MCF 10A (cell line): Measurements from ENCODE around the gene MASP1. TPM values are rescaled to one million over a fixed set of nuclear protein-coding genes. Genes with fewer than 3 reads are reported as not detected.

Experiments used
- BruUV-seq: library from RNA; stranded (reverse); fragments of 400-500 nt; replicated peaks from 2 replicates; lab custom pipeline; 2021; lab: Mats Ljungman, UMichigan
- CTCF ChIA-PET: fragments of 300-600 bp; sonication (Branson Sonifier 250); formaldehyde crosslinking; extraction: SDS; loops from one replicate; lab custom pipeline; 2021; ENCODE audit warnings: antibody characterized with exemption, inconsistent platforms; lab: Yijun Ruan, JAX
- POLR2A ChIA-PET: fragments of 300-600, 350-650 bp; sonication (Branson Sonifier 250); formaldehyde crosslinking; extraction: SDS; loops from one replicate; lab custom pipeline; 2020; ENCODE audit warnings: antibody characterized with exemption, inconsistent platforms; lab: Yijun Ruan, JAX
- DNase-seq: peaks from one replicate; pipeline ENCODE4 v3.0.0-alpha.2; 2018; ENCODE audit not compliant: unreplicated experiment
- H3K27ac Mint-ChIP-seq: one replicate; pipeline ENCODE4 v1.8.0; 2022; ENCODE audit warnings: mild to moderate bottlenecking, low read depth, mixed read lengths; ENCODE audit not compliant: unreplicated experiment
- H3K27me3 Mint-ChIP-seq: one replicate; pipeline ENCODE4 v1.8.0; 2022; ENCODE audit warnings: mixed read lengths; ENCODE audit not compliant: insufficient read depth, unreplicated experiment
- H3K36me3 Mint-ChIP-seq: one replicate; pipeline ENCODE4 v1.8.0; 2022; ENCODE audit warnings: mild to moderate bottlenecking, moderate library complexity, mixed read lengths; ENCODE audit not compliant: insufficient read depth, unreplicated experiment
- H3K4me1 Mint-ChIP-seq: one replicate; pipeline ENCODE4 v1.8.0; 2022; ENCODE audit warnings: mixed read lengths; ENCODE audit not compliant: insufficient read depth, unreplicated experiment
- H3K4me3 Mint-ChIP-seq: one replicate; pipeline ENCODE4 v1.8.0; 2022; ENCODE audit warnings: mild to moderate bottlenecking, moderate library complexity, mixed read lengths; ENCODE audit not compliant: unreplicated experiment
- H3K9me3 Mint-ChIP-seq: one replicate; pipeline ENCODE4 v1.8.0; 2022; ENCODE audit warnings: mixed read lengths; ENCODE audit not compliant: unreplicated experiment
- CTCF ChIP-seq: fragments of 200-600 bp; IDR thresholded peaks from one replicate; pipeline ENCODE4 v1.8.0; 2022; ENCODE audit warnings: antibody characterized with exemption, mild to moderate bottlenecking; ENCODE audit not compliant: unreplicated experiment
- intact Hi-C: fragments of 100-400 bp; cut with micrococcal nuclease; formaldehyde crosslinking; loops from 2 replicates; pipeline ENCODE4 v1.14.1; 2022
- total RNA-seq: library from RNA; stranded (reverse); gene quantifications from 2 replicates; pipeline ENCODE4 v1.2.3, GENCODE V29; 2022

Gene MASP1
- total RNA-seq, 1 experiment from 2014 or later, result not detected

GRCh38 chr3:187211532-187212195, 79.9 kb downstream of the MASP1 start:
- CTCF ChIA-PET, result interaction anchor here (0.7 to 3.6 kb wide), 8 partner anchors 8 to 468 kb away, joined by 3 to 35 read pairs (median 4); partner anchors contain the start of gene RTP1
- H3K27me3 Mint-ChIP-seq, result no peaks in the 10 kb centered on the region
- H3K4me1 Mint-ChIP-seq, result peaks cover 35% of the 10 kb centered on the region
- intact Hi-C loops, result no loop called here
- H3K27ac Mint-ChIP-seq, result no peak overlapping the region
- no peak overlapping the region for H3K4me3 Mint-ChIP-seq
- peaks cover 8% of the 10 kb centered on the region for H3K9me3 Mint-ChIP-seq
- POLR2A ChIA-PET, result interaction anchor here (1.2 to 1.5 kb wide), 3 partner anchors 17 to 29 kb away, joined by 3 to 5 read pairs (median 5); no protein-coding TSS in a partner anchor
- no TSS peak for BruUV-seq
- TF ChIP-seq CTCF, result no peak
- H3K36me3 Mint-ChIP-seq, result peaks cover 4% of the 10 kb centered on the region
- peak; percentile 45 for DNase-seq

- H3K9me3 Mint-ChIP-seq, result peaks cover 8% of the 10 kb centered on the region
- POLR2A ChIA-PET, result interaction anchor here (1.2 to 1.5 kb wide), 3 partner anchors 16 to 28 kb away, joined by 3 to 5 read pairs (median 5); no protein-coding TSS in a partner anchor
Observed at GRCh38 chr3:187210545-187211327, 80.8 kb downstream of the MASP1 start.

GRCh38 chr3:187210091-187210490, 81.4 kb downstream of the MASP1 start:
- no TSS peak for BruUV-seq
- ChIA-PET CTCF (interaction anchor here (0.6 to 3.6 kb wide), 8 partner anchors 9 to 469 kb away, joined by 3 to 35 read pairs (median 6); partner anchors contain the start of gene RTP1), POLR2A (interaction anchor here (0.6 to 1.5 kb wide), 2 partner anchors 27 to 1957 kb away, joined by 4 to 5 read pairs; no protein-coding TSS in a partner anchor)
- DNase-seq, result no peak
- TF ChIP-seq CTCF, result no peak
- no peaks in the 10 kb centered on the region for H3K27me3 Mint-ChIP-seq
- H3K9me3 Mint-ChIP-seq, result peaks cover 14% of the 10 kb centered on the region
- no peak overlapping the region for H3K4me3 Mint-ChIP-seq
- intact Hi-C loops, result no loop called here
- H3K4me1 Mint-ChIP-seq, result peaks cover 40% of the 10 kb centered on the region
- no peak overlapping the region for H3K27ac Mint-ChIP-seq
- peaks cover 4% of the 10 kb centered on the region for H3K36me3 Mint-ChIP-seq

More at GRCh38 chr3:187210545-187211327, 80.8 kb downstream of the MASP1 start:
- H3K27ac Mint-ChIP-seq, result no peak overlapping the region
- H3K27me3 Mint-ChIP-seq, result no peaks in the 10 kb centered on the region
- BruUV-seq, result no TSS peak
- CTCF ChIA-PET, result interaction anchor here (0.6 to 3.6 kb wide), 11 partner anchors 9 to 468 kb away, joined by 3 to 35 read pairs (median 4); partner anchors contain the start of gene RTP1
- no peak overlapping the region for H3K4me3 Mint-ChIP-seq
- H3K4me1 Mint-ChIP-seq, result peaks cover 35% of the 10 kb centered on the region
- H3K36me3 Mint-ChIP-seq, result peaks cover 4% of the 10 kb centered on the region
- intact Hi-C loops, result no loop called here
- no peak for DNase-seq
- no peak for TF ChIP-seq CTCF
